Naive B cell (primary cell): Measurements from ENCODE around the gene MUC6. TPM values are rescaled to one million over a fixed set of nuclear protein-coding genes. Genes with fewer than 3 reads are reported as not detected.

Experiments used
- ATAC-seq, 2 donors: fragments of 150-1000 bp; cut with Tn5 transposase; 2 replicates each; pipeline ENCODE4 v1.10.0; 2021; ENCODE audit warnings: low read depth in 2 of 2, mild to moderate bottlenecking in 2 of 2, moderate library complexity in 2 of 2
- DNase-seq: peaks from one replicate; pipeline ENCODE4 v3.0.0; 2022
- H3K27ac Mint-ChIP-seq, 6 donors: one replicate each; pipeline ENCODE4 v1.8.0; 2020 to 2022; ENCODE audit warnings: mild to moderate bottlenecking in 6 of 6, mixed read lengths in 6 of 6, moderate library complexity in 5 of 6, inconsistent platforms in 2 of 6
- H3K27me3 Mint-ChIP-seq, 3 donors: one replicate each; pipeline ENCODE4 v1.8.0; 2021 to 2022; ENCODE audit warnings: mixed read lengths in 3 of 3, mild to moderate bottlenecking in 1 of 3
- H3K36me3 Mint-ChIP-seq, 2 donors: one replicate each; pipeline ENCODE4 v1.8.0; 2020 to 2022; ENCODE audit warnings: mixed read lengths in 2 of 2, inconsistent platforms in 1 of 2, mild to moderate bottlenecking in 1 of 2
- H3K4me1 Mint-ChIP-seq, 3 donors: one replicate each; pipeline ENCODE4 v1.8.0; 2020 to 2022; ENCODE audit warnings: mixed read lengths in 3 of 3, inconsistent platforms in 1 of 3, mild to moderate bottlenecking in 1 of 3, moderate library complexity in 1 of 3
- H3K4me3 Mint-ChIP-seq, 8 donors: one replicate each; pipeline ENCODE4 v1.8.0; 2020 to 2022; ENCODE audit warnings: mild to moderate bottlenecking in 8 of 8, mixed read lengths in 8 of 8, moderate library complexity in 8 of 8, inconsistent platforms in 2 of 8
- H3K9me3 Mint-ChIP-seq, 7 donors: one replicate each; pipeline ENCODE4 v1.8.0; 2020 to 2022; ENCODE audit warnings: mixed read lengths in 7 of 7, mild to moderate bottlenecking in 5 of 7, inconsistent platforms in 2 of 7, moderate library complexity in 1 of 7
- polyA plus RNA-seq, 6 donors: library from polyadenylated mRNA; unstranded; fragments of 300-500 nt; fragmentation: Illumina TruSeq; gene quantifications; one replicate each; pipeline ENCODE4 v1.2.3, GENCODE V29; 2021; ENCODE audit warnings: low read depth in 6 of 6

The MUC6 gene
- under 1 TPM in 1 of 6 donors, not detected in 5; 0.04 TPM for polyA plus RNA-seq

GRCh38 chr11:1036303-1036923 lies at the start of gene MUC6:
Gene MUC6 (minus strand): TSS chr11:1036718. CDS start chr11:1036655, 63 bp downstream.
- Mint-ChIP-seq H3K9me3 (peaks cover 0 to 8% (median 0%) of the 10 kb centered on the region in 7 donors), H3K36me3 (no peaks in the 10 kb centered on the region), H3K27me3 (no peaks in the 10 kb centered on the region), H3K27ac (no peak within 1 kb of the TSS), H3K4me3 (no peak within 1 kb of the TSS), H3K4me1 (peaks cover 0 to 6% (median 0%) of the 10 kb centered on the region in 3 donors)
- DNase-seq, result no peak
- ATAC-seq, result no peak

- no peak overlapping the region for H3K4me3 Mint-ChIP-seq
- H3K36me3 Mint-ChIP-seq, result no peaks in the 10 kb centered on the region
- H3K9me3 Mint-ChIP-seq, result no peaks in the 10 kb centered on the region
- no peaks in the 10 kb centered on the region for H3K27me3 Mint-ChIP-seq
- H3K27ac Mint-ChIP-seq, result no peak overlapping the region
- ATAC-seq (no peak), DNase-seq (no peak)
- no peaks in the 10 kb centered on the region for H3K4me1 Mint-ChIP-seq
Measured at GRCh38 chr11:1085440-1086170, 49.1 kb upstream of the MUC6 start.

GRCh38 chr11:1084561-1085439 lies 48.3 kb upstream of the MUC6 start:
- Mint-ChIP-seq H3K9me3 (no peaks in the 10 kb centered on the region), H3K4me3 (no peak overlapping the region), H3K4me1 (no peaks in the 10 kb centered on the region), H3K27ac (no peak overlapping the region), H3K27me3 (no peaks in the 10 kb centered on the region), H3K36me3 (no peaks in the 10 kb centered on the region)
- ATAC-seq (no peak), DNase-seq (no peak)

- Mint-ChIP-seq H3K4me3 (no peak overlapping the region), H3K27me3 (no peaks in the 10 kb centered on the region), H3K9me3 (no peaks in the 10 kb centered on the region), H3K36me3 (no peaks in the 10 kb centered on the region), H3K4me1 (no peaks in the 10 kb centered on the region), H3K27ac (no peak overlapping the region)
- DNase-seq (no peak), ATAC-seq (no peak)
Measured at GRCh38 chr11:1083621-1084551, 47.4 kb upstream of the MUC6 start.

GRCh38 chr11:1082728-1083620 lies 46.5 kb upstream of the MUC6 start:
- no peaks in the 10 kb centered on the region for H3K27me3 Mint-ChIP-seq
- ATAC-seq (no peak), DNase-seq (no peak)
- H3K4me3 Mint-ChIP-seq, result no peak overlapping the region
- H3K27ac Mint-ChIP-seq, result no peak overlapping the region
- no peaks in the 10 kb centered on the region for H3K36me3 Mint-ChIP-seq
- no peaks in the 10 kb centered on the region for H3K4me1 Mint-ChIP-seq
- no peaks in the 10 kb centered on the region for H3K9me3 Mint-ChIP-seq

- Mint-ChIP-seq H3K9me3 (no peaks in the 10 kb centered on the region), H3K27ac (no peak overlapping the region), H3K4me3 (no peak overlapping the region), H3K27me3 (no peaks in the 10 kb centered on the region), H3K36me3 (no peaks in the 10 kb centered on the region), H3K4me1 (no peaks in the 10 kb centered on the region)
- DNase-seq, result no peak
- ATAC-seq, result no peak
Measured at GRCh38 chr11:1082346-1082727, 45.8 kb upstream of the MUC6 start.

GRCh38 chr11:1081601-1082311 lies 45.2 kb upstream of the MUC6 start:
- Mint-ChIP-seq H3K9me3 (no peaks in the 10 kb centered on the region), H3K4me1 (no peaks in the 10 kb centered on the region), H3K27ac (no peak overlapping the region), H3K4me3 (no peak overlapping the region), H3K36me3 (no peaks in the 10 kb centered on the region), H3K27me3 (no peaks in the 10 kb centered on the region)
- no peak for ATAC-seq
- no peak for DNase-seq

GRCh38 chr11:1078191-1078601 lies 41.7 kb upstream of the MUC6 start:
- Mint-ChIP-seq H3K27ac (no peak overlapping the region), H3K9me3 (no peaks in the 10 kb centered on the region), H3K27me3 (no peaks in the 10 kb centered on the region), H3K36me3 (no peaks in the 10 kb centered on the region), H3K4me3 (no peak overlapping the region), H3K4me1 (no peaks in the 10 kb centered on the region)
- no peak for DNase-seq
- ATAC-seq, result no peak

GRCh38 chr11:1077417-1078119 lies 41.0 kb upstream of the MUC6 start:
- Mint-ChIP-seq H3K36me3 (no peaks in the 10 kb centered on the region), H3K4me1 (no peaks in the 10 kb centered on the region), H3K27me3 (no peaks in the 10 kb centered on the region), H3K27ac (no peak overlapping the region), H3K9me3 (no peaks in the 10 kb centered on the region), H3K4me3 (no peak overlapping the region)
- ATAC-seq (no peak), DNase-seq (no peak)

- H3K4me3 Mint-ChIP-seq, result no peak overlapping the region
- H3K27ac Mint-ChIP-seq, result no peak overlapping the region
- ATAC-seq, result no peak
- no peak for DNase-seq
- no peaks in the 10 kb centered on the region for H3K36me3 Mint-ChIP-seq
- no peaks in the 10 kb centered on the region for H3K9me3 Mint-ChIP-seq
- no peaks in the 10 kb centered on the region for H3K27me3 Mint-ChIP-seq
- H3K4me1 Mint-ChIP-seq, result no peaks in the 10 kb centered on the region
Measured at GRCh38 chr11:1077033-1077416, 40.5 kb upstream of the MUC6 start.

GRCh38 chr11:1076061-1076665 lies 39.6 kb upstream of the MUC6 start:
- no peaks in the 10 kb centered on the region for H3K9me3 Mint-ChIP-seq
- H3K4me1 Mint-ChIP-seq, result no peaks in the 10 kb centered on the region
- DNase-seq (no peak), ATAC-seq (no peak)
- H3K27me3 Mint-ChIP-seq, result peaks cover 0 to 6% (median 0%) of the 10 kb centered on the region in 3 donors
- no peaks in the 10 kb centered on the region for H3K36me3 Mint-ChIP-seq
- H3K4me3 Mint-ChIP-seq, result no peak overlapping the region
- H3K27ac Mint-ChIP-seq, result no peak overlapping the region
